HepG2 (cell line): ENCODE results near the gene SLCO4A1. TPM values are rescaled to one million over a fixed set of nuclear protein-coding genes. Genes with fewer than 3 reads are reported as not detected.
A peak's percentile ranks its signal among the peaks of the same experiment; 100 is the strongest.

Experiments used
- ATAC-seq: fragments of 200-7000 bp; cut with Tn5 transposase; 3 replicates; pipeline ENCODE4 v1.9.1; 2020; ENCODE audit warnings: mild to moderate bottlenecking, moderate library complexity
- BruUV-seq: library from RNA; stranded (reverse); fragments of 400-500 nt; replicated peaks from 2 replicates; lab custom pipeline; 2021; lab: Mats Ljungman, UMichigan
- CTCF ChIA-PET: fragments of 300-600 bp; formaldehyde crosslinking; extraction: SDS; loops from one replicate; lab custom pipeline; 2021; ENCODE audit warnings: low total read pairs, inconsistent platforms, low intra/inter-chr PET ratio; lab: Yijun Ruan, JAX
- POLR2A ChIA-PET: fragments of 350-600 bp; sonication (Branson Sonifier 250); formaldehyde crosslinking; loops from one replicate; lab custom pipeline; 2020; ENCODE audit warnings: antibody characterized with exemption, inconsistent platforms; lab: Yijun Ruan, JAX
- DNase-seq: peaks from one replicate; pipeline ENCODE4 v3.0.0-alpha.2; 2015; ENCODE audit warnings: low spot score
- FAIRE-seq: peaks from 3 replicates; lab custom pipeline; 2011; peaks lifted over from hg19 to GRCh38; lab: Jason Lieb, UNC
- H2AFZ ChIP-seq: one replicate; pipeline ENCODE4 v1.6.1; 2011; ENCODE audit warnings: low read length, inconsistent platforms
- H3K27ac ChIP-seq: fragments of 300-600 bp; 3 replicates; pipeline ENCODE4 v1.8.0; 2011; ENCODE audit warnings: mixed run types, mild to moderate bottlenecking, mixed read lengths, low read length, inconsistent platforms; ENCODE audit not compliant: insufficient read depth; ENCODE audit errors: extremely low read length
- H3K27me3 ChIP-seq, 2 experiments: fragments of 200-600 bp in 1 of 2; 2 replicates in 1 of 2; 3 replicates in 1 of 2; pipeline versions ENCODE4 v1.6.0 to v1.8.0; 2011; ENCODE audit warnings: low read length in 2 of 2, mild to moderate bottlenecking in 2 of 2, moderate library complexity in 2 of 2, inconsistent platforms in 1 of 2; ENCODE audit not compliant: insufficient read depth in 2 of 2, control insufficient read depth in 1 of 2
- H3K36me3 ChIP-seq, 2 experiments: fragments of 200-600 bp in 1 of 2; replicated peaks in 1 of 2; 2 replicates in 1 of 2; 3 replicates in 1 of 2; pipeline versions ENCODE4 v1.5.1 to v1.8.0; 2011; ENCODE audit warnings: low read length in 2 of 2, inconsistent platforms in 1 of 2; ENCODE audit not compliant: insufficient read depth in 2 of 2, control insufficient read depth in 1 of 2
- H3K4me1 ChIP-seq: 2 replicates; pipeline ENCODE4 v1.5.1; 2012; ENCODE audit warnings: low read length, inconsistent platforms; ENCODE audit not compliant: insufficient read depth
- H3K4me2 ChIP-seq: 2 replicates; pipeline ENCODE4 v1.6.0; 2011; ENCODE audit warnings: low read depth, low read length, inconsistent platforms
- H3K4me3 ChIP-seq, 3 experiments: fragments of 200-600 bp in 1 of 3; sonication (generic), shearing (Covaris generic) in 1 of 3; replicated peaks in 1 of 3; 2 replicates each; pipeline ENCODE4 v1.5.1; 2011 to 2016; ENCODE audit warnings: low read length in 3 of 3, inconsistent platforms in 2 of 3, low read depth in 2 of 3, mild to moderate bottlenecking in 2 of 3, control low read depth in 1 of 3, mixed read lengths in 1 of 3; ENCODE audit not compliant: insufficient read depth in 1 of 3
- H3K79me2 ChIP-seq: one replicate; pipeline ENCODE4 v1.6.1; 2011; ENCODE audit warnings: low read length, inconsistent platforms; ENCODE audit not compliant: insufficient read depth
- H3K9ac ChIP-seq: 2 replicates; pipeline ENCODE4 v1.6.0; 2011; ENCODE audit warnings: mild to moderate bottlenecking, low read depth, low read length, inconsistent platforms; ENCODE audit not compliant: insufficient read depth
- H3K9me3 ChIP-seq: 2 replicates; pipeline ENCODE4 v1.5.1; 2012; ENCODE audit warnings: mild to moderate bottlenecking, low read length
- H4K20me1 ChIP-seq: 2 replicates; pipeline ENCODE4 v1.6.0; 2011; ENCODE audit warnings: inconsistent platforms, mild to moderate bottlenecking, low read length, moderate library complexity; ENCODE audit not compliant: insufficient read depth
- HNRNPL ChIP-seq: fragments of 200-400 bp; formaldehyde crosslinking; IDR thresholded peaks from 2 replicates; pipeline ENCODE4 v1.6.1; 2017; ENCODE audit warnings: mild to moderate bottlenecking, low read depth, low read length
- ISX ChIP-seq: sonication (generic); formaldehyde crosslinking; conservative IDR thresholded peaks from 2 replicates; pipeline ENCODE4 v1.5.0; 2020; ENCODE audit warnings: missing genetic modification reagents
- JARID2 ChIP-seq: sonication (generic); formaldehyde crosslinking; IDR thresholded peaks from 2 replicates; pipeline ENCODE4 v1.8.1; 2023; ENCODE audit warnings: missing genetic modification reagents, inconsistent platforms; ENCODE audit not compliant: insufficient replicate concordance
- KDM5B ChIP-seq: sonication (generic); formaldehyde crosslinking; IDR thresholded peaks from 2 replicates; pipeline ENCODE4 v1.4.0; 2020; ENCODE audit warnings: missing genetic modification reagents, mild to moderate bottlenecking, borderline replicate concordance
- NR0B2 ChIP-seq: sonication (generic); formaldehyde crosslinking; IDR thresholded peaks from 2 replicates; pipeline ENCODE4 v1.4.0; 2020; ENCODE audit warnings: mild to moderate bottlenecking, missing genetic modification reagents
- NRL ChIP-seq: sonication (generic); formaldehyde crosslinking; IDR thresholded peaks from 2 replicates; pipeline ENCODE4 v1.5.0; 2020; ENCODE audit warnings: missing genetic modification reagents, mild to moderate bottlenecking, moderate library complexity, borderline replicate concordance
- PCBP1 ChIP-seq: fragments of 200-400 bp; formaldehyde crosslinking; IDR thresholded peaks from 2 replicates; pipeline ENCODE4 v1.6.1; 2017; ENCODE audit warnings: mild to moderate bottlenecking, low read depth, low read length, borderline replicate concordance
- ZBTB38 ChIP-seq: sonication (generic); formaldehyde crosslinking; IDR thresholded peaks from 2 replicates; pipeline ENCODE4 v1.5.1; 2020; ENCODE audit warnings: mild to moderate bottlenecking, missing genetic modification reagents
- ZFP36L1 ChIP-seq: sonication (generic); formaldehyde crosslinking; IDR thresholded peaks from 2 replicates; pipeline ENCODE4 v1.8.0; 2022; ENCODE audit warnings: mild to moderate bottlenecking, missing genetic modification reagents, moderate library complexity
- ZNF383 ChIP-seq: sonication (generic); formaldehyde crosslinking; IDR thresholded peaks from 2 replicates; pipeline ENCODE4 v1.4.0; 2020; ENCODE audit warnings: missing genetic modification reagents, mild to moderate bottlenecking, borderline replicate concordance
- WGBS: methylation state at CpG from one replicate; pipeline ENCODE4 v1.1.6; 2017; ENCODE audit warnings: low lambda C conversion rate; 5-methylcytosine and 5-hydroxymethylcytosine counted together
- in situ Hi-C: cut with HindIII; loops from 2 replicates; pipeline ENCODE4 v1.10.0; 2017; ENCODE audit warnings: low pct_unique_long_range_greater_than_20kb; ENCODE audit not compliant: extremely low pct_ligation_motif_present
- intact Hi-C: fragments of 100-400 bp; cut with micrococcal nuclease; formaldehyde crosslinking; loops from one replicate; pipeline ENCODE4 v1.10.0; 2022; ENCODE audit not compliant: unreplicated experiment
- polyA plus RNA-seq, 8 experiments: library from polyadenylated mRNA; depleted of rRNA in 3 of 8; stranded (reverse) in 7 of 8; unstranded in 1 of 8; fragments of >200 nt; fragmentation: Illumina TruSeq in 4 of 8; extraction: Trizol in 4 of 8; gene quantifications; 2 replicates each; pipeline versions ENCODE4 v1.2.1 to v1.2.3, GENCODE V29; 2011 to 2016; ENCODE audit warnings: low read depth in 4 of 8, missing spikeins in 1 of 8, mixed read lengths in 1 of 8; ENCODE audit not compliant: insufficient read depth in 1 of 8
- total RNA-seq, 5 experiments: library from RNA; depleted of rRNA; stranded (reverse); fragments of >200 nt; fragmentation: Illumina TruSeq; extraction: Trizol; gene quantifications; 2 replicates each; pipeline ENCODE4 v1.2.3, GENCODE V29; 2016; ENCODE audit warnings: low read depth in 1 of 5
- TF ChIP-seq, protein P1 (sequence below): sonication (generic); formaldehyde crosslinking; IDR thresholded peaks from 2 replicates; pipeline ENCODE4 v1.4.0; 2020; ENCODE audit warnings: mild to moderate bottlenecking, missing genetic modification reagents
- TF ChIP-seq, protein P2 (sequence below): sonication (generic); formaldehyde crosslinking; IDR thresholded peaks from 2 replicates; pipeline ENCODE4 v1.5.0; 2020; ENCODE audit warnings: missing genetic modification reagents, mild to moderate bottlenecking, borderline replicate concordance

The SLCO4A1 gene
- total and polyA plus RNA-seq, 2 of the 13 experiments (the other 11 are each of a cell fraction or from before 2014, with no cell fraction given): 55.5 to 112 TPM

DNA sequence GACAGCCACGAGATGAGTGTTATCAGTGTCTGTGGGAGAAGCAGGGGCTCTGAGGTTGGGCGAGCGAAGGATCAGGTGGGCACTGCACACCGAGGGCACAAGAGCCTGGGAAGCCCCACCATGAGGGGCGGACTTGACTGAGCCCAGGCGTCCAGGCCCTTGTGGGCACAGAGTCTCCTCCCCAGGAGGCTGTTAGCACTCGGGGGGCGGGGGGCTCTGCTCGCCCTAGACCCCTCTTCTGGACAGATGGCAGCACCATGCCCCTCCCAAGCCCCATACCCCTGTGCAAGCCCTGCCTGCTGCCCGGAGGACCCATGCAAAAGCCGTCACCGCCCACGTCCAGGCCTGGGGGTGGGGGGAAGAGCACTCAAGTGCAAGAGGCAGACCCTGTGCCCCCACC lies 21.7 kb upstream of the SLCO4A1 start:
- Histone ChIP-seq H3K9ac (no peak overlapping the region), H3K79me2 (no peaks in the 10 kb centered on the region), H3K4me3 (no peak overlapping the region), H3K9me3 (no peaks in the 10 kb centered on the region), H3K27me3 (peaks cover 3 to 16% of the 10 kb centered on the region in 2 experiments; a peak in 3 of 5 replicates), H3K4me1 (peaks cover 71% of the 10 kb centered on the region), H4K20me1 (no peaks in the 10 kb centered on the region), H2AFZ (no peak overlapping the region), H3K36me3 (no peaks in the 10 kb centered on the region), H3K27ac (no peak overlapping the region), H3K4me2 (no peak overlapping the region)
- in situ Hi-C loops: loop anchor here (5.0 kb wide), 1 partner anchor 172 kb away; no protein-coding TSS in a partner anchor
- 72% methylated on average over 12 of the region's 13 CpGs for WGBS
- FAIRE-seq (no peak), DNase-seq (no peak), ATAC-seq (no peak)
- BruUV-seq: no TSS peak
- TF ChIP-seq PCBP1 (0 out of 2 replicates have a peak, but pooled peaks have one; percentile 28), ZFP36L1 (CRISPR knock-in tag) (no peak), HNRNPL (peak; percentile 35; the same call in 1 of the 2 replicates)
- ChIA-PET POLR2A (no interaction called here), CTCF (no interaction called here)
- intact Hi-C loops: loop anchor here (5.0 kb wide), 1 partner anchor 187 kb away; no protein-coding TSS in a partner anchor

GRCh38 chr20:62621251-62622110 lies 20.8 kb upstream of the SLCO4A1 start:
- Histone ChIP-seq H3K4me3 (no peak overlapping the region), H3K27ac (no peak overlapping the region), H3K27me3 (peaks cover 2 to 12% of the 10 kb centered on the region in 2 experiments; a peak in 2 of 5 replicates), H3K4me2 (no peak overlapping the region), H3K9ac (no peak overlapping the region), H2AFZ (no peak overlapping the region), H3K36me3 (no peaks in the 10 kb centered on the region), H4K20me1 (no peaks in the 10 kb centered on the region), H3K4me1 (peaks cover 79% of the 10 kb centered on the region), H3K79me2 (no peaks in the 10 kb centered on the region), H3K9me3 (no peaks in the 10 kb centered on the region)
- in situ Hi-C loops: loop anchor here (5.0 kb wide), 1 partner anchor 171 kb away; no protein-coding TSS in a partner anchor
- CTCF ChIA-PET: no interaction called here
- BruUV-seq: no TSS peak
- 91% methylated on average over 34 of the region's 34 CpGs for WGBS
- intact Hi-C loops: loop anchor here (5.0 kb wide), 1 partner anchor 186 kb away; no protein-coding TSS in a partner anchor
- POLR2A ChIA-PET: interaction anchor here (1.4 kb wide), 1 partner anchor 173 kb away, joined by 3 read pairs; no protein-coding TSS in a partner anchor
- ATAC-seq (no peak), DNase-seq (no peak), FAIRE-seq (no peak)
- no peak for TF ChIP-seq JARID2 (CRISPR knock-in tag)
- no peak for TF ChIP-seq ISX (CRISPR knock-in tag)
- TF ChIP-seq KDM5B (CRISPR knock-in tag): peak; percentile 17; the same call in 1 of the 2 replicates
- TF ChIP-seq, protein P1, sequence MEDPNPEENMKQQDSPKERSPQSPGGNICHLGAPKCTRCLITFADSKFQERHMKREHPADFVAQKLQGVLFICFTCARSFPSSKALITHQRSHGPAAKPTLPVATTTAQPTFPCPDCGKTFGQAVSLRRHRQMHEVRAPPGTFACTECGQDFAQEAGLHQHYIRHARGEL (CRISPR knock-in tag): 0 out of 2 replicates have a peak, but pooled peaks have one; percentile 65
- peak; percentile 70; the same call in 1 of the 2 replicates for TF ChIP-seq ZBTB38 (CRISPR knock-in tag)
- TF ChIP-seq ZNF383 (CRISPR knock-in tag): no peak
- 0 out of 2 replicates have a peak, but pooled peaks have one; percentile 66 for TF ChIP-seq NRL (CRISPR knock-in tag)
- 0 out of 2 replicates have a peak, but pooled peaks have one; percentile 21 for TF ChIP-seq NR0B2 (CRISPR knock-in tag)
- TF ChIP-seq, protein P2, sequence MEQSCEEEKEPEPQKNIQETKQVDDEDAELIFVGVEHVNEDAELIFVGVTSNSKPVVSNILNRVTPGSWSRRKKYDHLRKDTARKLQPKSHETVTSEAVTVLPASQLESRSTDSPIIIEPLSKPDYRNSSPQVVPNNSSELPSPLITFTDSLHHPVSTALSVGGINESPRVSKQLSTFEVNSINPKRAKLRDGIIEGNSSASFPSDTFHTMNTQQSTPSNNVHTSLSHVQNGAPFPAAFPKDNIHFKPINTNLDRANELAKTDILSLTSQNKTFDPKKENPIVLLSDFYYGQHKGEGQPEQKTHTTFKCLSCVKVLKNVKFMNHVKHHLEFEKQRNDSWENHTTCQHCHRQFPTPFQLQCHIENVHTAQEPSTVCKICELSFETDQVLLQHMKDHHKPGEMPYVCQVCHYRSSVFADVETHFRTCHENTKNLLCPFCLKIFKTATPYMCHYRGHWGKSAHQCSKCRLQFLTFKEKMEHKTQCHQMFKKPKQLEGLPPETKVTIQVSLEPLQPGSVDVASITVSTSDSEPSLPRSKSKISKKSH (CRISPR knock-in tag): peak; percentile 50; the same call in 1 of the 2 replicates
